ENCODE measurements around the gene COL19A1.

DNA sequence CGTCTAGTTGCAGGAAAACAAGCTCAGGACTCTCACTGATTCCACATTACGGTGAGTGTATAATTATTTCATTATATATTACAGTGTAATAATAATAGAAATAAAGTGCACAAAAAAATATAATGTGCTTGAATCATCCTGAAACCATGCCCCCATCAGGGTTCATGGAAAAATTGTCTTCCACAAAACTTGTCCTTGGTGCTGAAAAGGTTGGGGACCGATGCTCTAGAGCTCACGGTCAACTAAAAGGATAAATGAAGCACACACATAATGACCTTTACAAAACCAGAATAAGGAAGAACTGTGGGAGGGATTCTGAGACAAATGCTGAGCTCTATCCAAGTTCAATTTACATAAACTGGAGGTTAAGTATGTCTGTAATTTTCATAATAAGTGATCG lies 194.3 kb downstream of the COL19A1 start:
- TF ChIP-seq, protein P1, sequence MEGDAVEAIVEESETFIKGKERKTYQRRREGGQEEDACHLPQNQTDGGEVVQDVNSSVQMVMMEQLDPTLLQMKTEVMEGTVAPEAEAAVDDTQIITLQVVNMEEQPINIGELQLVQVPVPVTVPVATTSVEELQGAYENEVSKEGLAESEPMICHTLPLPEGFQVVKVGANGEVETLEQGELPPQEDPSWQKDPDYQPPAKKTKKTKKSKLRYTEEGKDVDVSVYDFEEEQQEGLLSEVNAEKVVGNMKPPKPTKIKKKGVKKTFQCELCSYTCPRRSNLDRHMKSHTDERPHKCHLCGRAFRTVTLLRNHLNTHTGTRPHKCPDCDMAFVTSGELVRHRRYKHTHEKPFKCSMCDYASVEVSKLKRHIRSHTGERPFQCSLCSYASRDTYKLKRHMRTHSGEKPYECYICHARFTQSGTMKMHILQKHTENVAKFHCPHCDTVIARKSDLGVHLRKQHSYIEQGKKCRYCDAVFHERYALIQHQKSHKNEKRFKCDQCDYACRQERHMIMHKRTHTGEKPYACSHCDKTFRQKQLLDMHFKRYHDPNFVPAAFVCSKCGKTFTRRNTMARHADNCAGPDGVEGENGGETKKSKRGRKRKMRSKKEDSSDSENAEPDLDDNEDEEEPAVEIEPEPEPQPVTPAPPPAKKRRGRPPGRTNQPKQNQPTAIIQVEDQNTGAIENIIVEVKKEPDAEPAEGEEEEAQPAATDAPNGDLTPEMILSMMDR (IDR thresholded peaks at IDR 0.05): no peak
- no peak for TF ChIP-seq POLR2A (IDR thresholded peaks at IDR 0.05)
